Forelimb muscle (tissue), 1 donor: ENCODE data around the gene NGEF. TPM values are rescaled to one million over a fixed set of nuclear protein-coding genes. Genes with fewer than 3 reads are reported as not detected.
"Not testable (repeated sequence)": the region's sequence is repeated elsewhere in the genome, so short reads cannot be mapped to it uniquely, and the experiment has no call there.

Experiments used
- DNase-seq: peaks from one replicate; pipeline ENCODE4 v3.0.0-alpha.2; 2013; ENCODE audit warnings: low read depth
- polyA plus RNA-seq: library from polyadenylated mRNA; unstranded; fragments of 120-200 nt; gene quantifications from one replicate; pipeline ENCODE4 v1.2.1, GENCODE V29; 2013; ENCODE audit not compliant: insufficient read length

NGEF gene
- polyA plus RNA-seq, 1 donor, result 1.2 TPM

- no peak for DNase-seq
These were observed 85.8 kb downstream of the NGEF start for GRCh38 chr2:232927032-232927792.

- DNase-seq, result peak; percentile 17
These were observed 86.6 kb downstream of the NGEF start for GRCh38 chr2:232926431-232926939.

- DNase-seq, result no peak
These were observed 87.3 kb downstream of the NGEF start for GRCh38 chr2:232925821-232926156.

DNA sequence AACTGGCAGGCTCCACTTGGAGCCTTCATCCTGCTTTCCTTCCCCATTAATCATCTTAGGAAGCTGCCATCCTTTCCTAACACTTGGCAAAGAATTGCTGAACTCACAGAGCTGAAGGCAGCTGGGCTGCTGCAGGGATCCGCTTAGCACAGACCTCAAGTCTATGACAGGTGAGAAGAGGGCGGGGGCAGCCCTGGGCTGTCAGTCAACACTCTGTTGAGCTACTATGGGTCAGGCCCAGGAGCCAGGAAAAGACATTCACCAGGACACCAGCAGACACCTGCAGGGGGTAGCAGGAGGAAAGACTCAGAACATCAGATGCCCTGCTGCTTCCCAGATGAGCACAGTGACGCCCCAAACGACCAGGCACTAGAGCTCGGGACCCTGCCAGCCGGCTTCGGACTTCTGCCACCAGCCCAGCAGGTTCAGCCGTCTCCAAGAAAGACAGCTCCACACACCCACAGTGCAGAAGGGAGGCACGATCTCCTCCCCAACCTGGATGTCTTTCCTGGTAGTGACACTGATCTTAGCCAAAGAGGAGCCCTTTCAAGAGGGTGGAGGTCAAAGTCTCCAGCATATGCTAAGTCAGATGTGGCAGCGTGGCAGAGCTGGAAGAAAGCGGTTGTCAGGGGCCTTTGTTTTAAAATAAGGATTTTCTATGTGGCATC lies 87.8 kb downstream of the NGEF start:
- no peak for DNase-seq

DNA sequence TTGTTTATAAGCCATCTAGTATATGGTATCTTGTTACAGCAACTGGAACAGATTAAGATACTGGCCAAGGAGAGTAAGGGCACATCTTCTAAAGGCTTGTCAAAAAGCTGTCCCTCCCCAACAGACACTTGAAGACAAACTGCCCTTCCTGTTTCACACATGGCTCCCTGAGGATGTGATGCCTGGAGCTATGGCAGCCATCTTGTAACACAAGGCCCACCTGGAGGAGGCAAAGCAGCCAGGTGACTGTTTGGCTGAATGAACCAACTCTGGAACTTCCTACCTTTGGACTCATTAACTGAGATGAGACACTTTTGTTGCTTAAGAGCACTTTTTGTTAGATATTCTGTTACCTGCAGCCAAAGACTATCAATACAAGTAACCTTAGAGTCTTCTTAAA lies 88.6 kb downstream of the NGEF start:
- DNase-seq, result no peak

- DNase-seq, result no peak
These were observed 92.3 kb downstream of the NGEF start for GRCh38 chr2:232920760-232921159.

DNA sequence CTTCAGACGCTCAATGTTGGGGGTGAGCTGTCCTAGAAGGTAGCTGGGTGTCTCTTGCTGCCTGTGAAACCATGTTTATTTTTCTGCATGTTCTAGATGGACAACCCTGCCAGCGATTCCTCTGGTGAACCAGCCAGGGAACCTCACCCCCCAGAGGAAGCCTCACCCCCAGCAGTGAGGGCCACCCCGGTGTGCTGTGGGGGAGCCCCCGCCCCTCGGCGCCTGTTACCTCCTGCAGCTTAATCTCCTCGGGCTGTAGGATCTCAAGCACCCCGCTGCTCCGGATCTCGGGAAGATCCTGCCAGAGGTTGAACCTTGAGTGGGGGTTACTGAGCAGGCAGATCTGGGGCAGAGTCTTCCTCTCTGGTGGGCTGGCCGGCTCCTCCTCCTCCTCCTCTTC lies 93.0 kb downstream of the NGEF start:
- no peak for DNase-seq

- no peak for DNase-seq
These were observed 93.9 kb downstream of the NGEF start for GRCh38 chr2:232919141-232919540.

GRCh38 chr2:232913903-232914302 lies 99.2 kb downstream of the NGEF start:
- no peak for DNase-seq

GRCh38 chr2:232911712-232912277 lies 101.3 kb downstream of the NGEF start:
- DNase-seq, result no peak

DNA sequence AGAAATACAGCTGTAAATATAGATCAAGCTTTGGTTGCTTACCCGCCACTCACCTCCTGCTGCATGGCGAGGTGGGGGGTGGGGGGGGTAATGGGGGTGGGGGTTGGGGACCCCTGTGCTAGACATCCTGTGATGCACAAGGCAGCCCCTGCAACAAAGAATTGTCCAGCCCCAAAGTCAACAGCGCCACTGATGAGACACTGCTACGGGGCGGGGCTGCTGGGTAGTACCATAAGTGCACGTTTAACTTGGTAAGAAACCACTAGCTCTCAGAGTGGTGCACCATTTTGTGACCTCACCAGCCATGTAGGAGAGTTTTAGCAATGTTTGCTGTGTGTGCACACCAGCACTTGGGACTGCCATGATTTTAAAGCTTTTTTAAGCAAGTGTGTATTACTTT lies 102.7 kb downstream of the NGEF start:
- no peak for DNase-seq

DNA sequence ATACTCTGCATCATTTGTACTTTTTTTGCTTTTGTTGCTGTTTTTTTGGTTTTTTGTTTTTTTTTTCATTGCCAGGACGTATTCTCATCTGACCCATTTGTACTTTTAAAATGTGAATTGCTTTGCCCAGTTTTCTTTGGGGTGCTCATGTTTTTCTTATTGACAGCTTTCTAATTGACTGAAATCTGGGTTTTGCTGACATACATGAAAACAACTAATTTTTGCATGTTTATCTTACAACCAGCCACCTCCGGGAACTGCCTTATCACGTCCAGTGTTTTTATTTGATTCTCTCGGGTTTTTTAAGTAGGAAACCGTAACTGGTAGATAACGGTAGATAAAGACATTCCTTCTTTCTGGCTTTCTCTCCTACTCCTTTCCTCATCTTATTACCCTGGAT lies 104.4 kb downstream of the NGEF start:
- no peak for DNase-seq

DNA sequence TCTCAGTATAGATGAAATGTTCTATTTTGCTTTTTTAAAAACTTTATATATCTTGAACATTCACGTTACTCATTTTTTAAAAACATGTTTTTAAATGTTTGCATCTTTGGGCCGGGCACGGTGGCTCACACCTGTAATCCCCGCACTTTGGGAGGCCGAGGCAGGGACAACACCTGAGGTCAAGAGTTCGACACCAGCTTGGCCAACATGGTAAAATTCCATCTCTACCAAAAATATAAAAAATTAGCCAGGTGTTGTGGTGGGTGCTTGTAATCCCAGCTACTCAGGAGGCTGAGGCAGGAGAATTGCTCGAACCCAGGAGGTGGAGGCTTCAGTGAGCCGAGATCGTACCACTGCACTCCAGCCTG lies 105.4 kb downstream of the NGEF start:
- DNase-seq, result not testable (repeated sequence)

- DNase-seq, result not testable (repeated sequence)
These were observed 106.0 kb downstream of the NGEF start for GRCh38 chr2:232906867-232907717.

- DNase-seq, result no peak
These were observed 109.1 kb downstream of the NGEF start for GRCh38 chr2:232903989-232904388.

DNA sequence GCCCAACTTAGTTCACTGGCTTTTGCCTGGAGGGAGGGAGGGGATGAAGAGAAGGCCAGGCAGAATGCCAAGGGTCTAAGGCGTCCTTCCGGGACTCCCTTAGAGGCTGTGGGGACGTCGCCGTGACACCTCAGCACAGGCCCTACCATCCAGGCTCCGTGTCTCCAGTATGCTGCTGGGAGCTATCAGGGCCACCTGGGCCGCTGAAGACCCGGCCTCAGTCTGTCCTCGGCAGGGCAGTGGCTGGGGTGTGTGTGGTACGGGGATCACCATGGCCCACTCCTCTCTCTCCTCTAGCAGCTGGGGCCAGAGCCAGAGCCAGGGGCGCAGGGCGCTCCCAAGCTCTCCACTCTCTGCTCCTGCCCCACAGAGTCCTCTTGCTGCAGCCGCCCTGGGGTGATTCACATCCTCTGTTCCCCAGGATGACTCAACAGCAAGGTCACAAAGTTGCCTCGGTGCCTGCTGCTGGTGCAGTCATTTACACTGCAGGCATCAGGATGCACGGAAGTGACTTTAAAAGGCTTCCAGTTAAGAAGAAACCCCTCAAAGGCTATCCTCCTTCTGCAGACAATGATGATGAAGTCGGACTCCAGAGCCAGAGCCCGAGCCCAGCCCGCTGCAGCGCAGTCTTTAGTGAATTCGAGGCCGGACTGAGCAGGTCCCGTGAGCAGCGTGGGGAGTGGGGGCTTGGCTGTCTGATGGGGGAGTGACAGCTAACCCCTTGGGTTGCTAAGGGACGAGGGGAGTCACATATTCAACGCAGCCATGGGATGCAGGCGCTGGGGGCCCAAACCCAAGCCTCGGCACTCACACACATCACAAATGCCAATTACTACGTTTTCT lies 111.1 kb downstream of the NGEF start:
- DNase-seq, result no peak

- no peak for DNase-seq
These were observed 112.0 kb downstream of the NGEF start for GRCh38 chr2:232900811-232901735.

DNA sequence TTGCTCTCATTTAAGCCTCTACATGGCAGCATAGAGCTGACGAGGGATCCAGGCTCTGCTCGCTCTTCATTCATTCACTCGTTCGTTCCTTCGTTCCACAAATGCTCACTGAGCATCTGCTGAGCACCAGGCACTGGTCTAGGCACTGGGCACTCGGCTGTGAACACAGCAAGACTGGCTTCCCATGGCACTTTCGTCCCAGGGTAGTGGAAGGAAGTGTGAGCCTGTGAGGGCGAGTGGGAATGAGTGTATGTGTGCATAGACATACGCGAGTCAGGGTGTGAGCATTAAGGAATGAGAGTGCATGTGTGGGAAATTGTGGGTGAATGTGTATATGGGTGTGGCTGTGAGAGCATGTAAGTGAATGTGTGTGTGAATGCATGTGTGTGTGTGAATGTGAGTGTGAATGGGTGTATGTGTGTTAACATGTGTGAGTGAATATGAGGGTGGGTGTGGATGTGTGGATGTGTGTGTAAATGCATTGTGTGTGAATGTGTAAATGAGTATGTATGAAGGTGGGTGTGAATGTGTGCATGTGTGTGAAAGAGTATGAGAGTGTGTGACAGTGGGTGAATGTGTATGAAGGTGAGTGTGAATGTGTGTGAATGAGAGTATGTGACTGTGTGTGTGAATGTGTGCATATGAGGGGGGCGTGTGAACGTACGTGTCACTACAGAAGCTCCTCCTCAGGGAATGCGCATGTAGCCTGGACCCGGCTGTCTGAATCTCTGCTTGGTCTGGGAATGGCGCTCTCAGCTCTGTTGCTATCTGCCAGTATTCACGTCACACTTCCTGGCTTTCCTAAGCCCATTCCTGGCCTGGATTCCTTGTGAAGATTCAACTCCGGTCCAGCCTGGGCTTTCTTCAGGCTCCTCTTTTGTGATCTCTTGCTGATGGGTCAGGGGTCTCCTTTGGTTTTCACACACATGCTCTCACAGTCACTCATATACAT lies 114.2 kb downstream of the NGEF start:
- peak; percentile 32 for DNase-seq
